Measurements from ENCODE around the gene POLR2C.

POLR2C gene

GRCh38 chr16:57504491-57504890 lies 42.0 kb downstream of the POLR2C start:
- DNase-seq: no peak

DNA sequence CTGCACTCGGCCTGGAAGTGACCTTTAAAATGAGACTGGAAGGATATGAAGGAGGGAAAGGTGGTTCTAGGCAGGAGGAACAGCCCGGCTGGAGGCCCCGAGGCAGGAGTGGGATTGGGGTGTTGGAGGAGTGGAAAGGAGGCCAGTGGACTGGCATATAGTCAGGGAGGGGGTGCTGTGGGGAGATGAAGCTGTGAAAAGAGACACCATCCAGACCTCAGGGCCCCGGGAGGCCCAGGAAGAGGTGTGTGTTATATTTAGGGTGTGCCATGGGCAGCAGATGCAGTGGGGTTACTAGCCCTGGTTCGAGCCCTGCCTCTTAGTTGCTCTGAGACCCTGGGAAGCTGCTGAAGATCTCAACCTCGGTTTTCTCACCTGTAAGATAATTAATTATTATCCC lies 42.7 kb downstream of the POLR2C start:
- no peak for DNase-seq

GRCh38 chr16:57507136-57508034 lies 44.9 kb downstream of the POLR2C start:
- DNase-seq: no peak

DNA sequence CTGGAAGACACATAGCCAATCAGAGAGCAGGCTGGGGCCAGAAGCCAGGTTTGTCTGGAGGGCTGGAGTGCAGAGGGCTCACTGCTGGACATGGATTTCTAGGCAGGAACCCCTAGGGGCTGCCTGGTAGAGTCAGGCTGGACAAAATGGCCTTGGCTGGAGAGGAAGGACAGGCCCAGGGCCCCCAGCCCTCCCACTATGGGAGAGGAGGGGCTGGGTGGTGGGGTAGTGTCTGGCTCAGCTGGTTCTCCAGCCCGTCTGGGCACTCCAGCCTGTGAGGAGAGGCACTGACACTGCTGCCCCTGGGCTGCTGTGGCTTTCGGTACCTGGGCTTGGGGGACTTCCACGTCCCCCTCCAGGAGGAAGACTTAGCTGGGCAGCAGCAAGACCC lies 45.6 kb downstream of the POLR2C start:
- DNase-seq: no peak

DNA sequence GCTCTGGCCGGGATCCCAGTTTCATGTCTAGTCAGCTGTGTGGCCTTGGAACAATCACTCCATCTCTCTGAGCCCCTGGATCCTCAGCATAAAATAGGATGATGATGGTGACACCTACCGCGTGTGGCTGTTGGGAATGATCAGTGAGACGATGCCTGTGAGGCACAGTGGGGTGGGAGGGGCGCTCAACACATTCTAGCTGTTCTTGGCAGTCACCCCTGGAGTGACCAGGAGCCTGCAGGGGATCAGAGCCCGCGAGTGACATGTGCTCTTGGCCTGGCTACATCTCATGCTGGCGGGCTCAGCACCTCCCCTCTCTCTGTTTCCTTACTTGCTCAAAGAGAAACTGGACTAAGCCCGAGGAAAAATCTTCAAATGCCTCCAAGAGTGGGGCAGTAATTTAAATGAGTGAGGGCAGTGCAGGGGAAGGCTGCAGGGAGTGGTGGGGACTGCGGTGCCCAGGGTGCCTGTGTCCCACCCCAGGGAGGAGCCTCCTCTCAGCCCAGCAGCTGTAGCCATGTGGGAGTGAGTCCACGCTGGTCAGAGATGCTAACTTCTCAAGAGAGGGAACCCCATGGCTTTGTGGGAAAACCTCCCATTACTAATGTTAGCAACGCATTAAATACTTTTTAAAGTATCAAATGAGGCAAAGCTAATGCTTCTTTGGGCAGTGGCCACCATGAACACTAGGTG lies 46.9 kb downstream of the POLR2C start:
- no peak for DNase-seq

- DNase-seq: no peak
These were observed 47.8 kb downstream of the POLR2C start for GRCh38 chr16:57510016-57510871.

GRCh38 chr16:57512296-57513001 lies 50.0 kb downstream of the POLR2C start:
- DNase-seq: no peak

- peak; percentile 23 for DNase-seq
These were observed 51.1 kb downstream of the POLR2C start for GRCh38 chr16:57513371-57514102.

DNA sequence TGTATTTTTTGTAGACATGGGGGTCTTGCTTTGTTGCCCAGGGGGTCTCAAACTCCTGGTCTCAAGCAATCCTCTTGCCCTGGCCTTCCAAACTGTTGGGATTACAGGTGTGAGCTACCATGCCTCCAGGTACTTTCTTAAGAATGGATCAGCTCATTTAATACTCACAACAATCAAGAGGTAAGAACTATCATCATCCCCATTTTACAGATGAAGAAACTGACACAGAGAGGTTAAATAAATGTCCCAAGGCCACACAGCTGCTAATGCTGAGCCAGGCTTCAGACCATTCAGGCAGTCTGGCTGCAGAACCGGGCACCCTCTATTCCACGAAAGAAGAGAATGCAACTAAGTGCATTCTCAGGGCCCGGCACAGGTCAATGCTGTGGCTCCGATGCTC lies 51.9 kb downstream of the POLR2C start:
- no peak for DNase-seq

- no peak for DNase-seq
These were observed 52.5 kb downstream of the POLR2C start for GRCh38 chr16:57514791-57515600.

DNA sequence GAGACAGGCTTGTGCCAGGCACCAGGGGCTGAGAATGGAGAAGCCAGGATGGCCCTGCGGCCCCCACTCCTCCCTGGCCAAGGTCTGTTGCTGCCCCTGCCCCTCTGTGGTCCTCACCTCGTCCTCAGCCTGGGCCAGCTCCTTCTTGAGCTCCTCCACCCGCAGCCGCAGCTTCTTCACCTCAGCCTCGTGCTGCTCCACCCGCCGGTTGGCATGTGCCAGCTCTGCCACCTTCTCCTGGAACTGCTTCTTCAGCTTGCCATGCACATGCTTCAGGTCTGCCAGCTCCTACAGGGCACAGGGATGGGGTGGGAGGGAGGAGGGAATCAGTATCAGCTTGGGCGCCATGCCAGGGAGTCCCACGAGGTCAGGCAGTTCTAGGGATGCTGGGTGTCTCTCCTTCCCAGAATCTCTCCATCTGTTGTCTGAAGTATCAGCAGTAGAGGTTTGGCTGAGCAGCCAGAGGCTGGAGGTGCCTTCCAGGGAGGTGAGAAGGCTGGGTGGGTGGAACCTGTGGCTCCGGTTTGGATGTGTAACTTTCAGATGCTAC lies 53.8 kb downstream of the POLR2C start:
- no peak for DNase-seq

- no peak for DNase-seq
These were observed 54.3 kb downstream of the POLR2C start for GRCh38 chr16:57516773-57517172.

- DNase-seq: no peak
These were observed 55.2 kb downstream of the POLR2C start for GRCh38 chr16:57517397-57518367.

DNA sequence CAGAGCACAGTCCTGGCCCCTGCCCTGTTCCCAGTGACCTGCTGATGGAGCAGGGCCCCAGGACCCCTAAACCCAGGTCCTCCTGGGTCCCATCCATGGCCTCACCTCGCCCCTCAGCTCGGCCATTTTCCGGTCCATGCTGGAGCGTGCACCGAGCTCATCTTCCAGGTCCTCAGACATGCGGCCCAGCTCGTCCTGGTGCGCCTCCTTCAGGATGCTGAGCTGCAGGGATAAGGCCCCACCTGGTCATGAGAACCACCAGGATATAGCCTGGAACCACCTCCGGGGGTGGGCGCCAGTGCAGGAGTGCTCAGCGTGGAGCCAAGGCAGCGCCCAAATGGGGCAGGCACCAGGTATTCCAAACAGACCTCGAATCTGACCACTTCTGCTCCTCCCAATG lies 56.0 kb downstream of the POLR2C start:
- no peak for DNase-seq

DNA sequence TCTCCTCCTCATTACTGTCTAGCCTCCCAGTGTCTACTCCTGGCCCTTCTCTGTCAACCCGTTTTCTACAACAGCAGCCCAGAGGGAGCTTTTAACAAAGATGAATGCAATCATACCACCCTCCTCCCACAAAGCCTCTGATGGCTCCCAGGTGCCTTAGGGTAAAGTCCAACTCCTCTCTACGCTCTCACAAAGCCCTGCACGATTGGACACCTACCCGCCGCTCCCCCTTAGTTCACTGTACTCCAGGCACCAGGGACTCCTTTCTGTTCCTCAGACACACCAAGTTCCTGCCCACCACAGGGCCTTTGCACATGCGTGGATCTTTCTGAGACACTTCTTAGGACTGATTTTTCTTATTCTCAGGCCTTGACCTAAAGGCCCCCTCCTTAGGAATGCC lies 56.4 kb downstream of the POLR2C start:
- no peak for DNase-seq

GRCh38 chr16:57519796-57520360 lies 57.4 kb downstream of the POLR2C start:
- DNase-seq: peak; percentile 56
